Islet precursor cell (in vitro differentiated cells): ENCODE data around the gene VLDLR.
"Not testable (repeated sequence)": the region's sequence is repeated elsewhere in the genome, so short reads cannot be mapped to it uniquely, and the experiment has no call there.

ENCODE experiments used
- DNase-seq: peaks from one replicate; pipeline ENCODE4 v3.0.0-alpha.2; 2018

Gene VLDLR

GRCh38 chr9:2664174-2665065, 42.8 kb downstream of the VLDLR start:
- DNase-seq = no peak

GRCh38 chr9:2666569-2666968, 45.0 kb downstream of the VLDLR start:
- DNase-seq = no peak

GRCh38 chr9:2673161-2673560, 51.6 kb downstream of the VLDLR start:
- no peak for DNase-seq

- DNase-seq = no peak
Measured at GRCh38 chr9:2674141-2674824, 52.7 kb downstream of the VLDLR start.

GRCh38 chr9:2675834-2676233, 54.2 kb downstream of the VLDLR start:
- DNase-seq = no peak

GRCh38 chr9:2676466-2676865, 54.9 kb downstream of the VLDLR start:
- no peak for DNase-seq

- DNase-seq = no peak
Measured at GRCh38 chr9:2677915-2678889, 56.6 kb downstream of the VLDLR start.

- DNase-seq = no peak
Measured at GRCh38 chr9:2679011-2679410, 57.4 kb downstream of the VLDLR start.

- no peak for DNase-seq
Measured at GRCh38 chr9:2681981-2682380, 60.4 kb downstream of the VLDLR start.

- no peak for DNase-seq
Measured at GRCh38 chr9:2686911-2687310, 65.3 kb downstream of the VLDLR start.

- no peak for DNase-seq
Measured at GRCh38 chr9:2688636-2689035, 67.0 kb downstream of the VLDLR start.

GRCh38 chr9:2691212-2691611, 69.6 kb downstream of the VLDLR start:
- DNase-seq = no peak

- no peak for DNase-seq
Measured at GRCh38 chr9:2691626-2692025, 70.0 kb downstream of the VLDLR start.

- no peak for DNase-seq
Measured at GRCh38 chr9:2693056-2693455, 71.5 kb downstream of the VLDLR start.

GRCh38 chr9:2697492-2697891, 75.9 kb downstream of the VLDLR start:
- DNase-seq = no peak

GRCh38 chr9:2700398-2700797, 78.8 kb downstream of the VLDLR start:
- DNase-seq = no peak

GRCh38 chr9:2700909-2701550, 79.4 kb downstream of the VLDLR start:
- no peak for DNase-seq

- DNase-seq = no peak
Measured at GRCh38 chr9:2704504-2704903, 82.9 kb downstream of the VLDLR start.

GRCh38 chr9:2707256-2707655, 85.7 kb downstream of the VLDLR start:
- not testable (repeated sequence) for DNase-seq
